Measurements from ENCODE around the gene C1QTNF2. TPM values are rescaled to one million over a fixed set of nuclear protein-coding genes. Genes with fewer than 3 reads are reported as not detected.

The C1QTNF2 gene
- total RNA-seq, result 1 to 10 TPM in 1 of 2 donors, under 1 TPM in 1; 0.64 to 1.0 TPM

- no peaks in the 10 kb centered on the region for H3K36me3 ChIP-seq
- TF ChIP-seq CTCF (IDR thresholded peaks at IDR 0.05), result no peak
- H3K4me1 ChIP-seq, result no peaks in the 10 kb centered on the region
- H3K27me3 ChIP-seq, result no peaks in the 10 kb centered on the region
- peak within 1 kb of the TSS; percentile 45 for H3K4me3 ChIP-seq
- peak; percentile 73 for DNase-seq
- H3K9ac ChIP-seq (ENCODE audit: low read depth in 2 of 2, low read length in 2 of 2), result peak within 1 kb of the TSS; percentile 29 to 64
- intact Hi-C loops (cut with DNase I), result no loop called here
- peak within 1 kb of the TSS; percentile 46 for H3K27ac ChIP-seq
- no peaks in the 10 kb centered on the region for H3K9me3 ChIP-seq
These were observed at the start of gene C1QTNF2 for GRCh38 chr5:160369990-160370712. Gene C1QTNF2, minus strand, starts transcription at chr5:160370626. Its CDS starts 15,615 bp downstream, at chr5:160355011.

- no peak for DNase-seq
- no peak for TF ChIP-seq CTCF (IDR thresholded peaks at IDR 0.05)
- Histone ChIP-seq H3K9ac (ENCODE audit: low read depth in 2 of 2, low read length in 2 of 2) (peak overlapping the region in 1 of 2 donors; percentile 93), H3K4me1 (peaks cover 7% of the 10 kb centered on the region), H3K4me3 (no peak overlapping the region), H3K27me3 (no peaks in the 10 kb centered on the region), H3K27ac (no peak overlapping the region), H3K36me3 (no peaks in the 10 kb centered on the region), H3K9me3 (no peaks in the 10 kb centered on the region)
- intact Hi-C loops (cut with DNase I), result no loop called here
These were observed 49.8 kb upstream of the C1QTNF2 start for GRCh38 chr5:160420331-160420610.

- peak overlapping the region; percentile 76 for H3K27ac ChIP-seq
- no peaks in the 10 kb centered on the region for H3K27me3 ChIP-seq
- H3K4me3 ChIP-seq, result peak overlapping the region; percentile 64
- H3K9ac ChIP-seq (ENCODE audit: low read depth in 2 of 2, low read length in 2 of 2), result peak overlapping the region; percentile 20 to 93
- intact Hi-C loops (cut with DNase I), result no loop called here
- peaks cover 7% of the 10 kb centered on the region for H3K4me1 ChIP-seq
- peaks cover 2% of the 10 kb centered on the region for H3K36me3 ChIP-seq
- TF ChIP-seq CTCF (IDR thresholded peaks at IDR 0.05), result no peak
- H3K9me3 ChIP-seq, result no peaks in the 10 kb centered on the region
- no peak for DNase-seq
These were observed 49.3 kb upstream of the C1QTNF2 start for GRCh38 chr5:160419458-160420330.

GRCh38 chr5:160418561-160419457 is 48.4 kb upstream of the C1QTNF2 start, which contains the start of gene SLU7:
Gene SLU7, minus strand, starts transcription at chr5:160419081. Its CDS starts 3,787 bp downstream, at chr5:160415294.
- H3K4me1 ChIP-seq, result peaks cover 7% of the 10 kb centered on the region
- intact Hi-C loops (cut with DNase I), result no loop called here

More at GRCh38 chr5:160418561-160419457, 48.4 kb upstream of the C1QTNF2 start, which contains the start of gene SLU7:
- no peak for TF ChIP-seq CTCF (IDR thresholded peaks at IDR 0.05)
- Histone ChIP-seq H3K36me3 (peaks cover 6% of the 10 kb centered on the region), H3K27me3 (no peaks in the 10 kb centered on the region), H3K9ac (ENCODE audit: low read depth in 2 of 2, low read length in 2 of 2) (peak within 1 kb of the TSS; percentile 89 to 93), H3K27ac (peak within 1 kb of the TSS; percentile 76), H3K9me3 (no peaks in the 10 kb centered on the region), H3K4me3 (peak within 1 kb of the TSS; percentile 64)
- DNase-seq, result peak; percentile 95

Measured in colonic mucosa (tissue), 4 donors.